Stimulated activated CD4-positive, alpha-beta T cell treated with anti-CD3 and anti-CD28 coated beads, TNF-alpha, amount 100 ng/mL, for 48 hours (primary cell): ENCODE data around the gene TRAPPC12.
"Not testable (repeated sequence)": the region's sequence is repeated elsewhere in the genome, so short reads cannot be mapped to it uniquely, and the experiment has no call there.

Experiments
- DNase-seq, 3 donors: peaks; one replicate each; pipeline ENCODE4 v3.0.0-alpha.2; 2020; ENCODE audit warnings: low read depth in 3 of 3

TRAPPC12 gene

GRCh38 chr2:3432693-3433338 lies 53.3 kb downstream of the TRAPPC12 start:
- DNase-seq = no peak

GRCh38 chr2:3433339-3433699 lies 53.8 kb downstream of the TRAPPC12 start:
- no peak for DNase-seq

- DNase-seq = no peak
These were observed 54.4 kb downstream of the TRAPPC12 start for GRCh38 chr2:3433776-3434400.

- no peak for DNase-seq
These were observed 55.2 kb downstream of the TRAPPC12 start for GRCh38 chr2:3434654-3435053.

DNA sequence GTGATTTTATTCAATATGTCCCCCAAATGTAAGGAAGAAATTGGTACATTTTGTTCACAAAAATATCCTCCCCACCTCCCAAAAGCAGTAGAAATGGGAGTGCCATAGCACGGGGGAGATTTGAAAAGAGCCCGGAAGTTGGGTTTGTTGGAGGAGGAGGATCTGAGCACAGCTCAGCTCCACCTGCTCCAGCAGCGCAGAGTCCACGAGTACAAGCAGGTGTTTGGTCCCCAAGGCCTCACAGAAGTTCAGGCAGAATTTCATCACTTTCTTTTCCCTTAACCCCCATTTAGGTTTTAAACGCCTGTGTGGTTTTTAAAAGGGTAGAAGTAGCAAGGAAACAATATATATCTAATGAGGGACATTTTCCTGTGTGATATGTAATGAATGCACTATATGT lies 56.0 kb downstream of the TRAPPC12 start:
- DNase-seq = no peak

DNA sequence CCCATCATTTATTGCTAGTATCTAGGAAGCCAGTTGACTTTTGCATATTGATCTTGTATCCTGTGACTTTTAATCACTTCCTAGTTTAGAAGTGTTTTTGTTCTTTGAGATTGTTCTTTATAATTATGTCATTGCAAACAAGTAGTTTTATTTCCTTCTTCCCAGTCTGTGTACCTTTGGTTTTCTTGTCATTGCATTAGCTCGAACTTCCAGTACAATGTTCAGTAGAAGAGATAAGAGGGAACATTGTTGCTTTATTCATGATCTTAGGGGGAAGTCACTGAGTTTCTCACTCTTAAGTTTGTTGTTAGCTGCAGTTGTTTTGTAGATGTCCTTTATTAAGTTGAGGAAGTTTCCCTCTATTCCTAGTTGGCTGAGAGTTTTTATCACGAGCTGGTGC lies 61.0 kb downstream of the TRAPPC12 start:
- no peak for DNase-seq

DNA sequence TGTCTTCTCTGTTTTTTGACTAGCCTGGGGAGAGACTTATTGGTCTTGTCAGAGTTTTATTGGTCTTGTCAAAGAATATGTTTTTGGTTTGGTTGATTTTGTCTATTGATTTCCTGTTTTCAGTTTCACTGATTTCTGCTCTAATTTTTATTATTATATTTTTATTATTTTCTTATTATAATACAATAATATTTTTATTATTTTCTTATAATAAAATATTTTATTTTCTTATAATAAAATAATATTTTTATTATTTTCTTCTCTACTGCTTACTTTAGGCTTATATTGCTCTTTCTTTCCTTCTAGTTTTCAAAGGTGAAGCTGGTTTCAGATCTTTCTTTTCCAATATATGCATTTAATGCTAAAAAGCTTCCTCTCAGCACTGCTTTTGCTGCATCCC lies 62.0 kb downstream of the TRAPPC12 start:
- DNase-seq = no peak

- DNase-seq = no peak
These were observed 62.7 kb downstream of the TRAPPC12 start for GRCh38 chr2:3442185-3442584.

DNA sequence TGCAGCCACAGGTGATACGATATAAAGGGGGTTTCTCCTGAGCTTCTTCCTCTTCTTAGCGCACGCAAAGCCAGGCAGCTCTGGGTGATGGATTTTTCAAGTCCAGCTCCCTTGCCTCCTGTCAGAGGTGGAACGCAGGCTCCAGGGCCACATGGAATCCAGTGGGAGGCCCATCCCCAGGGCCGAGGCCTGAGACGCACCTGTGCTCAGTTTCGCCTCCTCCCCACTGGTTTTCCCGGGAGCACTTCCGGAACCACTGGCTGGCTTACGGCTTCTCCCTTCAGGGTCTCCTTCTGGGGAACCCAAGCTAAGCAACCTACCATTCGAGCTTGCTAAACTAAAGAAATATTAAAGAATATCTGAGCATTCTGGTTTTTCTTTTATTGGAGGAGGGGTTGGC lies 63.6 kb downstream of the TRAPPC12 start:
- DNase-seq = no peak

GRCh38 chr2:3443506-3444084 lies 64.1 kb downstream of the TRAPPC12 start:
- no peak for DNase-seq

DNA sequence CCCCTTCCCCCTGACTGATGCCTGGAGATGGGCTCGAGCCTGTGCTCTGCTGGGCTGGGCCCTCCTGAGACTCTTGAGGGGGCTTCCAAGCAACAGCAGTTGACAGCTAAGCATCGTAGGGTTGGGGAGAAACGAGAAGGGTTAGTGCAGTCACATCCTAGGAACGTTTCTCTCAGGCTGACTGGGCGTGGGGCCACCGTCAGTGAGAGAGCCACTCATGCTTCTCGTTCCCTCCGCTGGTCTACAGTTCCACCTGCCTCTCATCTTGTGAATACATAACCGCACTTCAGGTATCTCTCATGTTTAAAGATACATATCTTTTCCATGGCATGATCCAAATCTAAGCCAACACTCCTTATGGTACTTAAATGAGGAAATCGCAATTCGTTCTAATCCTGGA lies 66.4 kb downstream of the TRAPPC12 start:
- no peak for DNase-seq

DNA sequence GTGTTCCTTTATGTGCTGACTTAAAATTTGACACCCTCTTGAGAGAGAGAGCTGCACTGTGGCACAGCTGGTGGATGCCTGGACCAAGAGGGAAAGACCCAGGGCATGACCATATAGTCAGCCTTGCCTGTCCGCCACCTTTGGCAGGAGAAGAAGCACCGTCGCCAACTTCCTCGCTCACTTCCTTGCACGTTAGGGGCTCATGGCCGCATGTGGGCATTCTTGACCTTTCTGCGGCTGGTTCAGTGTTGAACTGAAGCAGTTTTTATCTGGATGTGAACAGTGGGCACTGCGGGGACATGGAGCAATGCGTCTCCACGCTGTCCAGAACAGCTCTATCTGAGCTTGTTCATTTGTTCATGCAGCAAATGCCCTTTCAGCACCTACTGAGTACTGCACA lies 66.9 kb downstream of the TRAPPC12 start:
- no peak for DNase-seq

DNA sequence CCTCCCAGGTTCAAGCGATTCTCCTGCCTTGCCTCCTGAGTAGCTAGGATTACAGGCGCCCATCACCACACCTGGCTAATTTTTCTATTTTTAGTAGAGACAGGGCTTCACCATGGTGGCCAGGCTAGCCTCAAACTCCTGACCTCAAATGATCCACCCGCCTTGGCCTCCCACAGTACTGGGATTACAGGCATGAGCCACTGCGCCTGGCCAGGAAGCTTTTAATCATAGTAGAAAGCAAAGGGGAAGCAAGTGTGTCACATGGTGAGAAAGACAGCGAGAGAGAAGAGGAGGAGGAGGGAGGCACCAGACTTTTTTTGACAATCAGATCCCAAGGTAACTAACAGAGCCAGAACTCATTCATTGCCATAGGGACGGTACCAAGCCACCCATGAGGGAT lies 67.7 kb downstream of the TRAPPC12 start:
- not testable (repeated sequence) for DNase-seq

GRCh38 chr2:3447789-3448317 lies 68.4 kb downstream of the TRAPPC12 start:
- no peak for DNase-seq

DNA sequence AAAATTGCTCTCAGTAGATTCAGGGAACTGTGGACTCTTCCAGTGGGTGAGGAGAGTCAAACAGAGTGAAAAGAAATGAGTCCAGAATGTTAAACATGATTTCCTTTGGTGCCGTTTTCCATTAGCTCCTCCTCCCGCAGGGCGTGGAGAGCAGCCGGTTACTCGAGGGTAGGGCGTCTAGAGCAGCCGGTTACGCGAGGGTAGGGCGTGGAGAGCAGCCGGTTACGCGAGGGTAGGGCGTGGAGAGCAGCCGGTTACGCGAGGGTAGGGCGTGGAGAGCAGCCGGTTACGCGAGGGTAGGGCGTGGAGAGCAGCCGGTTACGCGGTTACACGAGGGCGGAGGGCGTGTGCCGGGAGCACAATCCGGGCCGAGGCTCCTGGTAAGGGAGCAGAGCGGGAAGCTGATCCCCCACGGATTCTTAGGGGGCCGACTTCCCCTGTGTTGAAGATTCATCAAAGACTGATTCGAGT lies 69.0 kb downstream of the TRAPPC12 start:
- DNase-seq = not testable (repeated sequence)

DNA sequence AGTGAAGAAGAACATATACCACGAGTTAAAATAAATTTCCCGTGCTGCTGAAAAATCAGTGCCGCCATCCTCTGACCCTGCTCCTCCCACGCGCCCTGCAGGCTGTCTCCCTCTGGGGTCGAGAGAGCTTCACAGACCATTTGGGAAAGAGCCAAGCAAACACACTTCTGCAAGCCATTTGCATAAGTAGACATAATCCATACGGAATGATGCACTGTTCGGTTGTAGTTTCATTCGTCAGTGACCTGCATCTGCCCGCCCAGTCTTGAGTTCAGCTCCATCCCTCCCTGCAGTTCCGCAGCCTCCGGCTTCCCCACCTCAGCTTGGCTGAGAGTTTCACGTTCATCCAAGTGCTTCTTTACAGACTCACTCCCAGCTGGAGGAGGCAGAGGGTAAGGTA lies 69.6 kb downstream of the TRAPPC12 start:
- DNase-seq = no peak

- DNase-seq = no peak
These were observed 70.4 kb downstream of the TRAPPC12 start for GRCh38 chr2:3449936-3450335.

DNA sequence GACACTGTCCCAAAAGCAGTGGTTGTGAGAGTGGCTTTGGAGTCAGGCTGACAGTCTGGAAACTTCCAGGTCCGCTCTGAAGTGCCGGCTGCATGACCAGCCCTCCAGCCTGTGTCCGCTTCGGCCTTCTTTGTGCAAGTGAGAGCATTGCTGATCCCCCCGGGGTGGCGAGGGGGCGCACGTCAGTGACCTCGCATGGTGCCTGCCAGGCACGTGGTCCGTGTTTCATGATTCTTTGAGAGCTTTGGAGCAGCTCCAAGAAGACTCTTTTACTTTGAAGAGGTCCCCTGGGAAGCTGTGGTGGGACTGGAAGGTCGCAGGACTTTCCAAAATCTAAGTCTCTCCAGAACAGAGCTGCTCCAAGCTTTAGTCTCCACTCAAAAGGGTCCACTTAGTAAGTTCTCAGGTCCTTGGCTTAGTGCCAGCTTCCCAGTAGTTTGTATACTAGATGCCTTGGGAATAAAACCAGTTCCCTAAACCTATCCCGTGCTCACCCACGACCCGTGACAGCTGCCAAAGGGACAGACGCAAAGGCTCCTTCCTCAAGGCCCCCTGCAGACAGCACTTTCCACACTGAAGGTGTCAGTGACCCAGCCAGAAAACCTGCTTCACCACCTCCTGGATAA lies 71.0 kb downstream of the TRAPPC12 start:
- no peak for DNase-seq

GRCh38 chr2:3451169-3451568 lies 71.7 kb downstream of the TRAPPC12 start:
- no peak for DNase-seq

GRCh38 chr2:3451926-3452671 lies 72.6 kb downstream of the TRAPPC12 start:
- no peak for DNase-seq

GRCh38 chr2:3453190-3453999 lies 73.9 kb downstream of the TRAPPC12 start:
- no peak for DNase-seq
